Tibial nerve (tissue), 4 donors: Measurements from ENCODE around the gene GTF3C4. TPM values are rescaled to one million over a fixed set of nuclear protein-coding genes. Genes with fewer than 3 reads are reported as not detected.

Experiments used
- DNase-seq, 2 donors: peaks; one replicate each; pipeline ENCODE4 v3.0.0-alpha.2; 2019; ENCODE audit warnings: low spot score in 2 of 2
- H3K27ac ChIP-seq, 4 donors: fragments of 200-600 bp; sonication (generic) in 3 of 4; one replicate each; pipeline ENCODE4 v1.5.1; 2017 to 2019; ENCODE audit warnings: mild to moderate bottlenecking in 1 of 4
- H3K27me3 ChIP-seq, 2 donors: fragments of 200-600 bp; sonication (generic) in 1 of 2; one replicate each; pipeline versions ENCODE4 v1.5.1 to v1.6.0; 2017 to 2019
- H3K36me3 ChIP-seq, 3 donors: fragments of 200-600 bp; sonication (generic); one replicate each; pipeline ENCODE4 v1.5.1; 2018 to 2019
- H3K4me1 ChIP-seq, 4 donors: fragments of 200-600 bp; sonication (generic) in 3 of 4; one replicate each; pipeline ENCODE4 v1.5.1; 2017 to 2019
- H3K4me3 ChIP-seq, 4 donors: fragments of 200-600 bp; sonication (generic) in 3 of 4; one replicate each; pipeline ENCODE4 v1.5.1; 2017 to 2019; ENCODE audit warnings: mild to moderate bottlenecking in 1 of 4, moderate library complexity in 1 of 4
- H3K9me3 ChIP-seq, 4 donors: fragments of 200-600 bp; sonication (generic) in 3 of 4; one replicate each; pipeline ENCODE4 v1.5.1; 2017 to 2019
- CTCF ChIP-seq, 5 experiments: fragments of 200-600 bp in 3 of 5; fragments of 450-650 bp in 2 of 5; sonication (generic) in 3 of 5; IDR thresholded peaks; one replicate each; pipeline ENCODE4 v1.5.1; 2016 to 2019; ENCODE audit warnings: antibody characterized with exemption in 5 of 5, mild to moderate bottlenecking in 3 of 5, moderate library complexity in 2 of 5
- EP300 ChIP-seq, 2 donors: sonication (generic); formaldehyde crosslinking; IDR thresholded peaks; one replicate each; pipeline ENCODE4 v1.6.1; 2017; ENCODE audit warnings: antibody characterized with exemption in 2 of 2, mild to moderate bottlenecking in 1 of 2
- POLR2A ChIP-seq, 2 donors: fragments of 450-650 bp; IDR thresholded peaks; one replicate each; pipeline ENCODE4 v1.6.1; 2017; ENCODE audit warnings: antibody characterized with exemption in 2 of 2, mild to moderate bottlenecking in 2 of 2, moderate library complexity in 2 of 2
- WGBS, 2 donors: methylation state at CpG; one replicate each; pipeline ENCODE4 v1.1.5; 2018; 5-methylcytosine and 5-hydroxymethylcytosine counted together
- total RNA-seq, 4 donors: library from RNA; depleted of rRNA; stranded (reverse); fragments of >200 nt; gene quantifications; one replicate each; pipeline ENCODE4 v1.1.0, GENCODE V29; 2016

The GTF3C4 gene
- total RNA-seq, 4 donors from 2014 or later = 10.5 to 17.4 (median 16.2) TPM

- TF ChIP-seq EP300 (IDR thresholded peaks at IDR 0.05) (no peak), CTCF (IDR thresholded peaks at IDR 0.05) (no peak), POLR2A (IDR thresholded peaks at IDR 0.05) (no peak)
- H3K27me3 ChIP-seq = no peaks in the 10 kb centered on the region
- no peak overlapping the region for H3K27ac ChIP-seq
- peaks cover 3 to 85% (median 18%) of the 10 kb centered on the region in 3 donors for H3K36me3 ChIP-seq
- peaks cover 0 to 5% (median 0%) of the 10 kb centered on the region in 4 donors for H3K4me1 ChIP-seq
- no peaks in the 10 kb centered on the region for H3K9me3 ChIP-seq
- no peak overlapping the region for H3K4me3 ChIP-seq
- 91 to 95% methylated on average over 8 of the region's 8 CpGs for WGBS, 2 donors
- DNase-seq = no peak
Measured at GRCh38 chr9:132628746-132629145, 41.5 kb upstream of the GTF3C4 start.

GRCh38 chr9:132630116-132630515 lies 40.1 kb upstream of the GTF3C4 start:
- DNase-seq = no peak
- TF ChIP-seq EP300 (IDR thresholded peaks at IDR 0.05) = no peak
- no peak for TF ChIP-seq CTCF (IDR thresholded peaks at IDR 0.05)
- TF ChIP-seq POLR2A (IDR thresholded peaks at IDR 0.05) = no peak
- Histone ChIP-seq H3K4me3 (no peak overlapping the region), H3K27ac (no peak overlapping the region), H3K4me1 (peaks cover 0 to 5% (median 0%) of the 10 kb centered on the region in 4 donors), H3K9me3 (no peaks in the 10 kb centered on the region), H3K27me3 (no peaks in the 10 kb centered on the region), H3K36me3 (peaks cover 3 to 79% (median 18%) of the 10 kb centered on the region in 3 donors)
- 87 to 88% methylated on average over 9 of the region's 9 CpGs for WGBS, 2 donors

GRCh38 chr9:132630811-132631210 lies 39.5 kb upstream of the GTF3C4 start:
- Histone ChIP-seq H3K27ac (no peak overlapping the region), H3K36me3 (peaks cover 3 to 77% (median 18%) of the 10 kb centered on the region in 3 donors), H3K27me3 (no peaks in the 10 kb centered on the region), H3K4me3 (no peak overlapping the region), H3K9me3 (no peaks in the 10 kb centered on the region), H3K4me1 (peaks cover 0 to 4% (median 0%) of the 10 kb centered on the region in 4 donors)
- no peak for DNase-seq
- TF ChIP-seq EP300 (IDR thresholded peaks at IDR 0.05) (no peak), POLR2A (IDR thresholded peaks at IDR 0.05) (no peak), CTCF (IDR thresholded peaks at IDR 0.05) (no peak)
- 85 to 86% methylated on average over 3 of the region's 3 CpGs for WGBS, 2 donors

- no peak overlapping the region for H3K4me3 ChIP-seq
- H3K36me3 ChIP-seq = peaks cover 3 to 79% (median 18%) of the 10 kb centered on the region in 3 donors
- WGBS, 2 donors = 81 to 85% methylated on average over 5 of the region's 5 CpGs
- DNase-seq = no peak
- no peak overlapping the region for H3K27ac ChIP-seq
- H3K27me3 ChIP-seq = no peaks in the 10 kb centered on the region
- TF ChIP-seq POLR2A (IDR thresholded peaks at IDR 0.05) = no peak
- no peak for TF ChIP-seq CTCF (IDR thresholded peaks at IDR 0.05)
- TF ChIP-seq EP300 (IDR thresholded peaks at IDR 0.05) = no peak
- H3K4me1 ChIP-seq = no peaks in the 10 kb centered on the region
- no peaks in the 10 kb centered on the region for H3K9me3 ChIP-seq
Measured at GRCh38 chr9:132631280-132631679, 39.0 kb upstream of the GTF3C4 start.

GRCh38 chr9:132631685-132632084 lies 38.6 kb upstream of the GTF3C4 start:
- peaks cover 3 to 79% (median 18%) of the 10 kb centered on the region in 3 donors for H3K36me3 ChIP-seq
- H3K4me3 ChIP-seq = no peak overlapping the region
- DNase-seq = no peak
- no peaks in the 10 kb centered on the region for H3K9me3 ChIP-seq
- H3K4me1 ChIP-seq = no peaks in the 10 kb centered on the region
- H3K27me3 ChIP-seq = no peaks in the 10 kb centered on the region
- 76 to 78% methylated on average over 7 of the region's 7 CpGs for WGBS, 2 donors
- TF ChIP-seq EP300 (IDR thresholded peaks at IDR 0.05) (no peak), CTCF (IDR thresholded peaks at IDR 0.05) (no peak), POLR2A (IDR thresholded peaks at IDR 0.05) (no peak)
- no peak overlapping the region for H3K27ac ChIP-seq
